Posterior vena cava (tissue), 2 donors: ENCODE data around the gene GTF2H4. TPM values are rescaled to one million over a fixed set of nuclear protein-coding genes. Genes with fewer than 3 reads are reported as not detected.

Source experiments
- DNase-seq: peaks from one replicate; pipeline ENCODE4 v3.0.0-alpha.2; 2020; ENCODE audit warnings: low spot score
- intact Hi-C, 2 donors: fragments of 100-400 bp; cut with DNase I; formaldehyde crosslinking; loops; one replicate each; pipeline versions ENCODE4 v1.14.1 to v1.14.2; 2022 to 2023
- microRNA-seq, 2 donors: library from miRNA; unstranded; fragments of <30 nt; microRNA quantifications; one replicate each; pipeline ENCODE4 v1.2.0, GENCODE V29; 2020 to 2021; ENCODE audit warnings: borderline microRNAs expressed in 2 of 2
- total RNA-seq, 2 donors: library from RNA; stranded (reverse); fragmentation: NEBNext Ultra II Directional; extraction: Animal tissue kit (Norgen Biotek cat#: 25700); gene quantifications; one replicate each; pipeline ENCODE4 v1.2.1, GENCODE V29; 2021
- donor health status: DM: yes; HTN: yes; CAD: no.
- donor health status: DM: yes; HTN: yes; CAD: no.

The GTF2H4 gene
- total RNA-seq, 2 donors from 2014 or later = 27.2 to 37.8 TPM

DNA sequence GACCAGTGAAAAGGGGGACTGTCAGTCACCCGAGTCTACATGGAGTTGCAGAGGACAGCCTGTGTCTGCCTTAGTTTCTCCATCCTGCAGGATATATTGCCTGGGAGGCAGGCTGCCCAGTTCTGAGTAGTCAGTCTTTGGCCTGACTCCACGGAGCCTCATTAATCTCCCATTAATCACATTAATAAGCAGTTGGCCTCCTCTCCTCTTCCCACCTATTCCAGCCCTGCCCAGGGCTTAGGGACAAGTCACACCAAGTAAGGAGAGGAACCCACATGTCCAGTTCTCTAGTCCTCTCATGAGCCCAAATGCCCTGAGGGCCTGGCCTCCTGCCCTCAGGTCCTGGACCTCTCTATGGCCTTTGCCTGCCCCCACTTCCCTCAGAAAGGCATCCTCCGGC lies 31.5 kb downstream of the GTF2H4 start:
- DNase-seq = no peak
- intact Hi-C loops = no loop called here

GRCh38 chr6:30940361-30940986 lies 32.5 kb downstream of the GTF2H4 start, which contains the start of gene MUCL3:
Gene MUCL3, plus strand, starts transcription at chr6:30940973. Its CDS starts 27 bp downstream, at chr6:30941000.
- intact Hi-C loops = no loop called here

GRCh38 chr6:30942338-30943060 lies 34.5 kb downstream of the GTF2H4 start:
- intact Hi-C loops = no loop called here
- peak; percentile 85 for DNase-seq

More at GRCh38 chr6:30940361-30940986, 32.5 kb downstream of the GTF2H4 start, which contains the start of gene MUCL3:
- peak; percentile 44 for DNase-seq

DNA sequence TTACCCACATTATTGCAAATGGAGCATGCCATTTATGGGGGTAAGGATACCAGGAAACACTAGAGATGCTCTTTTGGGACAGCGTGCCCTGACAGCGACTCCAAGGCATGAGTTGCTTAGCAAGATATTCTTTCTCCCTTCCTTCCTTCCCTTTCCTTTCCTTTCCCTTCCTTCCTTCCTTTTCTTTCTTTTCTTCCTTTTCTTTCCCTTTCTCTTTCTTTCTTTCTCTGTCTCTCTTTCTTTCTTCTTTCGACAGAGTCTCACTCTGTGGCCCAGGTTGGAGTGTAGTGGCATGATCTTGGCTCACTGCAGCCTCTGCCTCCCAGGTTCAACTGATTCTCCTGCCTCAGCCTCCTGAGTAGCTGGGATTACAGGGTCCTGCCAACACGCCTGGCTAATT lies 36.0 kb downstream of the GTF2H4 start:
- DNase-seq = peak; percentile 43
- intact Hi-C loops = no loop called here

DNA sequence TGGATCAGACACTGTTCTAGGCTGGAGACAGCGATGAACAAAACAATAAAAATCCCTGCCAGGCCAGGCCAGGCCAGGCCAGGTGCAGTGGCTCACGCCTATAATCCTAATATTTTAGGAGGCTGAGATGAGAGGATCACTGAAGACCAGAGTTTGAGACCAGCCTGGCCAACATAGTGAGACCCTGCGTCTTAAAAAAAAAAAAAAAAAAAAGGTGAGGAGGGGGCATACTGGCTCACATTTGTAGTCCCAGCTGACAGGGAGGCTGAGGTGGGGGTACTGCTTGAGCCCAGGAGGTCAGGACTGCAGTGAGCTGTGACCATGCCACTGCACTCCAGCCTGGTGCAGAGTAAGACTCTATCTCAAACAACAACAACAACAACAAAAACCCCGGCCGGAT lies 37.3 kb downstream of the GTF2H4 start:
- intact Hi-C loops = no loop called here
- DNase-seq = peak; percentile 20

DNA sequence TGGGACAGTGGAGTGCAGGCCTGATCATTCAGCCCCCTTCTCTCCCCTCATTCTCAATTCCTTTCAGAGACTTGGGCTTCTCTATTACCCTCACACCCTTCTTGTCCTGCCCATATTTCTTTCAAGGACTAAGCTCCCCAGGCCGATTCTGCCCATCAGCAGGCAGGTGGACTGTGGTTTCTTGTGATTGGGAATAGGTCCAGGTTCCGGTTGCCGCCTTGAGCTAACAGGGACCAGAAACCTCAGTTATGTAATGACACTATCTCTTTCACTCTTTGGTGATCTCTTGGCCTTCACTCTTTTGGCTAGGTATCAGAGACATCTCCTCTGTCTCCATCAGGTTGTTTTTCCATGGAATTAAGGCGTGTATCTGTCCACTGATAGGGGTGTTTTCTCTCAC lies 39.2 kb downstream of the GTF2H4 start:
- DNase-seq = no peak
- intact Hi-C loops = no loop called here

GRCh38 chr6:30948811-30949210 lies 40.8 kb downstream of the GTF2H4 start:
- intact Hi-C loops = no loop called here

DNA sequence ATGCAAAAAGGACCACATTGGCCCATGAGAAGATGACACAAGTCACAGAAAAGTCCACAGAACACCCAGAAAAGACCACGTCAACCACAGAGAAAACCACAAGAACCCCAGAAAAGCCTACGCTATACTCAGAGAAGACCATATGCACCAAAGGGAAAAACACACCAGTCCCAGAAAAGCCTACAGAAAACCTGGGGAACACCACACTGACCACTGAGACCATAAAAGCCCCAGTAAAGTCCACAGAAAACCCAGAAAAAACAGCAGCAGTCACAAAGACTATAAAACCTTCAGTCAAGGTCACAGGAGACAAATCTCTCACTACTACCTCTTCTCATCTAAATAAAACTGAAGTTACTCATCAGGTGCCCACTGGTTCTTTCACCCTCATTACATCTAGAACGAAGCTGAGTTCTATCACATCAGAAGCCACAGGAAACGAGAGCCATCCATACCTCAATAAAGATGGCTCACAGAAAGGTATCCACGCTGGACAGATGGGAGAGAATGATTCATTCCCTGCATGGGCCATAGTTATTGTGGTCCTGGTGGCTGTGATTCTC lies 44.0 kb downstream of the GTF2H4 start:
- no peak for DNase-seq
- intact Hi-C loops = no loop called here

More at GRCh38 chr6:30948811-30949210, 40.8 kb downstream of the GTF2H4 start:
- no peak for DNase-seq

- no peak for DNase-seq
- intact Hi-C loops = no loop called here
These were observed 46.8 kb downstream of the GTF2H4 start for GRCh38 chr6:30954631-30955366.

DNA sequence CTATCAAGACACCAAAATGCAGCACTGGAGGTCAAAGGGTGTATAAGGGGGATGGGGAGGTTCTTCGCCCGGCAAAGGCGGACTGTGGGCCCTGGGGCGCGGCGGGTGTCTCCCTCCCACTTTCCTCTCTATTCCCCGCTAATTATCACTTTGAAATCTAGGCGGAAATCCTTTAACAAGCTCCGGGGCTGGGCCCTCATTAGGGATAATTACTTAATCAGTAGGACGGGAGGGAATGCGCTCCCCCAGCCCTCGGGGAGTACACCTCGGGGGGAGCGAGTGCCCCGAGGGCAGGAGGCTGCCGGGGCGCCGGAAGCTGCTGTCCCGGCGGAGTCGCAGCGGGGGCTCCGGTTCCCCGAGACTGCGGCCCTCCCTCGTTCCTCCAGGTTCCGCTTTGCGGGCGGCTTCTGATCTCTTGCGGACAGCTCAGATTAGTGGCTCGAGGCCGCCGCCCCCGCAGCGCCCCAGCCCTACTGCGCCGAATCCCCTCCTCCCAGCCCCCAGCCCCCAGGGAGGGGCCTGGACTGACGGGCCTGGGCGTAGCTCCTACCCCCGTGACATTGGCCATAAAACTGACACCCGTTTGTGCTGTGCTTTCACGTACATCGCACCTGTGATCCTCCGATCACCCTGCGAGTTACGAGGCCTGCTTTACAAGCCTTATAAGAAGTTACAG lies 47.5 kb downstream of the GTF2H4 start:
- DNase-seq = peak; percentile 92
- intact Hi-C loops = no loop called here

DNA sequence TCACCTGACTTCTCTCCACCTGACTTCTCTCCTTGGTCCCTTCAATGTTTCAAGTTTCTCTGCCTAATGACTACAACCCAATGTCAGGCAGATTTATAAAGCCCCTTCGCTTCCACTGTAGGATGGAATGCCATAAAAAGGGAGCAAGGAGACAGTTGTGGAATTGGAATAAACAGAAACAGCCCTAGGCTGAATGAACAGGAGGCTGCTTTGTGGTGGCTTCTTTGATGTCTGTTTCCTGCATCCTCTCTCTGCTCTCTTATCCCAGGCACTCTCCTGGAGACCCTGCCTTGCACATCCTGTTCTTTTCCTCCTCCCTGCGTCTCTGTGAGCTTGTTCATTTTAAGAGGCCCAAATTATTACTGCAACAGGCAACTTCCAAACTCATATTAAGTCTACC lies 49.7 kb downstream of the GTF2H4 start:
- intact Hi-C loops = no loop called here
- DNase-seq = no peak

DNA sequence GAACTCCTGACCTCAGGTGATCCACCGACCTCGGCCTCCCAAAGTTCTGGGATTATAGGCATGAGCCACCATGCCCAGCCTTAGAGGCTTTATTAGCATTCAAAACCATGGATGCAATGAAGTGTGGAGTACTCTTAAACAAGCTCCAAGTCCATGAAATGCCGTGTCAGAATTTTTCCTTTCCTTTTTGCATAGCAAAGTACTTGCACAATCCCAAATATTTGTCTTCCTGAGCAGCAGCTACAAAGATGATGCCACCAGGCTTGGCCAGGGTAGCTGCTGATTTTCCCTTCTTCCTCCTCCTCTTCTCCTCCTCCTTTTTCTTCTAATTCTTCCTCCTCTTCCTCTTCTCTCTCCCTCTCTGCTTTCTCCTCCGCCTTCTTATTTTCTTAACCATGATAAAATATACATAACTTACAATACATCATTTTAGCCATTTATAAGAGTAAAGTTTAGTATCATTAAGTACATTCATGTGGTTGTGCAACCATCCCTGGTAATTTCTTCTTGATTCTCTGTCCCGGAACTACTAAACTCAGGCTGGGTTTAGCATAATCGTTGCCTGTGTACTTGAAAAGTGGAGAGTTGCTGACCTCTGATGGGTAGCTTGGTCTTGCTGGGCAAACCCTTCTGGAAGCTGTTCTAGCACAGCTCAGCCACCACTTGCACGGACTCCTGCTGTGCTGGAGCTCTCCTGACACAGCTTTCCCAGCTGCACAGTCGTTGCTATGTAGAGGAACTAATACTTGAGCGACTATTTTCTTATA lies 53.1 kb downstream of the GTF2H4 start:
- intact Hi-C loops = no loop called here
- DNase-seq = no peak

DNA sequence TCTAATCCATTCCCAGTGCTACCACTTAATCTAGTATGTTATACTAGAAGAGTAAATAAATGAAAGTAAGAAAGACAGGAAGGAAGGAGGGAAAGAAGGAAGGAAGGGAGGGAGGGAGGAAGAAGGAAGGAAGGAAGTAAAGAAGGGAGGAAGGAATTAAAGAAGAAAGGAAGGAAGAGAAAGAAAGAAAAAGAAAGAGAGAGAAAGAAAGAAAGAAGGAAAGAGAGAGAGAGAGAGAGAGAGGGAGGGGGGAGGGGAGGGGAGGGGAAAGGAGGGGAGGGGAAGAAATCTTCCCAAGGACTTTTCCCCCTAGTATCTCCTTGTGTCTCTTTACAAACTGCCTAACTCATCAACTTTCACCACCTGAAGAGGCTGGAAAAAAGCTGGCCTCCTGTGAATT lies 54.7 kb downstream of the GTF2H4 start:
- DNase-seq = no peak
- intact Hi-C loops = no loop called here

- intact Hi-C loops = no loop called here
- DNase-seq = no peak
These were observed 55.6 kb downstream of the GTF2H4 start for GRCh38 chr6:30963641-30964040.

Small RNA genes within 50 kb of the gene (microRNA-seq; reads per million reads assigned to microRNA genes)
- 0.97 to 1.0 reads per million in 2 donors for gene MIR4640

Other genes starting within 250 kb of the GTF2H4 start
- 10 to 100 TPM; 17.6 to 22.5 TPM for gene DHX16, start 235.2 kb upstream of the GTF2H4 start, total RNA-seq
- gene PPP1R18, start 221.6 kb upstream of the GTF2H4 start, total RNA-seq = 100 to 1,000 TPM in 1 of 2 donors, 10 to 100 TPM in 1; 70.0 to 111 TPM
- gene NRM, start 217.2 kb upstream of the GTF2H4 start, total RNA-seq = 10 to 100 TPM; 14.6 to 15.5 TPM
- gene MDC1, start 190.9 kb upstream of the GTF2H4 start, total RNA-seq = 10 to 100 TPM; 24.4 to 25.0 TPM
- gene TUBB, start 187.9 kb upstream of the GTF2H4 start, total RNA-seq = 100 to 1,000 TPM; 342 to 378 TPM
- 100 to 1,000 TPM; 150 to 167 TPM for gene FLOT1, start 165.5 kb upstream of the GTF2H4 start, total RNA-seq
- 10 to 100 TPM; 28.5 to 51.5 TPM for gene IER3, start 163.7 kb upstream of the GTF2H4 start, total RNA-seq
- gene DDR1, start 23.7 kb upstream of the GTF2H4 start, total RNA-seq = 10 to 100 TPM; 25.2 to 26.0 TPM
- 10 to 100 TPM; 13.8 to 17.8 TPM for gene VARS2, start 6.0 kb downstream of the GTF2H4 start, total RNA-seq
- gene SFTA2, start 24.0 kb downstream of the GTF2H4 start, total RNA-seq = under 1 TPM in 1 of 2 donors, not detected in 1; 0.29 TPM
- gene MUCL3, start 32.8 kb downstream of the GTF2H4 start, total RNA-seq = not detected
- not detected for gene MUC21, start 75.5 kb downstream of the GTF2H4 start, total RNA-seq
- gene MUC22, start 102.3 kb downstream of the GTF2H4 start, total RNA-seq = not detected
- gene C6orf15, start 204.4 kb downstream of the GTF2H4 start, total RNA-seq = not detected
- gene PSORS1C1, start 206.6 kb downstream of the GTF2H4 start, total RNA-seq = 1 to 10 TPM; 1.9 to 2.1 TPM
- gene CDSN, start 212.2 kb downstream of the GTF2H4 start, total RNA-seq = not detected
- not detected for gene PSORS1C2, start 230.9 kb downstream of the GTF2H4 start, total RNA-seq
- 10 to 100 TPM in 1 of 2 donors, 1 to 10 TPM in 1; 9.6 to 13.4 TPM for gene CCHCR1, start 249.6 kb downstream of the GTF2H4 start, total RNA-seq